Tibial nerve (tissue), 4 donors: ENCODE data around the gene HHLA2. TPM values are rescaled to one million over a fixed set of nuclear protein-coding genes. Genes with fewer than 3 reads are reported as not detected.
A peak's percentile ranks its signal among the peaks of the same experiment; 100 is the strongest.
"Not testable (repeated sequence)": the region's sequence is repeated elsewhere in the genome, so short reads cannot be mapped to it uniquely, and the experiment has no call there.

Experiments
- DNase-seq, 2 donors: peaks; one replicate each; pipeline ENCODE4 v3.0.0-alpha.2; 2019; ENCODE audit warnings: low spot score in 2 of 2
- H3K27ac ChIP-seq, 4 donors: fragments of 200-600 bp; sonication (generic) in 3 of 4; one replicate each; pipeline ENCODE4 v1.5.1; 2017 to 2019; ENCODE audit warnings: mild to moderate bottlenecking in 1 of 4
- H3K27me3 ChIP-seq, 2 donors: fragments of 200-600 bp; sonication (generic) in 1 of 2; one replicate each; pipeline versions ENCODE4 v1.5.1 to v1.6.0; 2017 to 2019
- H3K36me3 ChIP-seq, 3 donors: fragments of 200-600 bp; sonication (generic); one replicate each; pipeline ENCODE4 v1.5.1; 2018 to 2019
- H3K4me1 ChIP-seq, 4 donors: fragments of 200-600 bp; sonication (generic) in 3 of 4; one replicate each; pipeline ENCODE4 v1.5.1; 2017 to 2019
- H3K4me3 ChIP-seq, 4 donors: fragments of 200-600 bp; sonication (generic) in 3 of 4; one replicate each; pipeline ENCODE4 v1.5.1; 2017 to 2019; ENCODE audit warnings: mild to moderate bottlenecking in 1 of 4, moderate library complexity in 1 of 4
- H3K9me3 ChIP-seq, 4 donors: fragments of 200-600 bp; sonication (generic) in 3 of 4; one replicate each; pipeline ENCODE4 v1.5.1; 2017 to 2019
- CTCF ChIP-seq, 5 experiments: fragments of 200-600 bp in 3 of 5; fragments of 450-650 bp in 2 of 5; sonication (generic) in 3 of 5; IDR thresholded peaks; one replicate each; pipeline ENCODE4 v1.5.1; 2016 to 2019; ENCODE audit warnings: antibody characterized with exemption in 5 of 5, mild to moderate bottlenecking in 3 of 5, moderate library complexity in 2 of 5
- EP300 ChIP-seq, 2 donors: sonication (generic); formaldehyde crosslinking; IDR thresholded peaks; one replicate each; pipeline ENCODE4 v1.6.1; 2017; ENCODE audit warnings: antibody characterized with exemption in 2 of 2, mild to moderate bottlenecking in 1 of 2
- POLR2A ChIP-seq, 2 donors: fragments of 450-650 bp; IDR thresholded peaks; one replicate each; pipeline ENCODE4 v1.6.1; 2017; ENCODE audit warnings: antibody characterized with exemption in 2 of 2, mild to moderate bottlenecking in 2 of 2, moderate library complexity in 2 of 2
- WGBS, 2 donors: methylation state at CpG; one replicate each; pipeline ENCODE4 v1.1.5; 2018; 5-methylcytosine and 5-hydroxymethylcytosine counted together
- total RNA-seq, 4 donors: library from RNA; depleted of rRNA; stranded (reverse); fragments of >200 nt; gene quantifications; one replicate each; pipeline ENCODE4 v1.1.0, GENCODE V29; 2016

Gene HHLA2
- total RNA-seq = 1 to 10 TPM in 1 of 4 donors, under 1 TPM in 1, not detected in 2; 0.21 to 6.1 TPM

GRCh38 chr3:108296239-108296638 lies at the start of gene HHLA2:
HHLA2 (plus strand) TSS chr3:108296548; CDS start chr3:108351814, 55,266 bp downstream.
- Histone ChIP-seq H3K27ac (peak within 1 kb of the TSS in 1 of 4 donors; percentile 29), H3K4me1 (no peaks in the 10 kb centered on the region), H3K9me3 (peaks cover 0 to 5% (median 0%) of the 10 kb centered on the region in 4 donors), H3K4me3 (peak within 1 kb of the TSS in 1 of 4 donors; percentile 0), H3K27me3 (no peaks in the 10 kb centered on the region), H3K36me3 (no peaks in the 10 kb centered on the region)
- 80 to 92% methylated on average over 2 of the region's 2 CpGs for WGBS, 2 donors
- no peak for DNase-seq
- TF ChIP-seq EP300 (IDR thresholded peaks at IDR 0.05) (no peak), CTCF (IDR thresholded peaks at IDR 0.05) (no peak)

- no peak for DNase-seq
- H3K9me3 ChIP-seq = no peaks in the 10 kb centered on the region
- TF ChIP-seq EP300 (IDR thresholded peaks at IDR 0.05) (no peak), POLR2A (IDR thresholded peaks at IDR 0.05) (no peak), CTCF (IDR thresholded peaks at IDR 0.05) (no peak)
- no peaks in the 10 kb centered on the region for H3K4me1 ChIP-seq
- WGBS, 2 donors = 90 to 95% methylated on average over 2 of the region's 2 CpGs
- H3K27me3 ChIP-seq = no peaks in the 10 kb centered on the region
- H3K36me3 ChIP-seq = no peaks in the 10 kb centered on the region
- no peak overlapping the region for H3K27ac ChIP-seq
- no peak overlapping the region for H3K4me3 ChIP-seq
Observed at GRCh38 chr3:108250626-108251025, 45.7 kb upstream of the HHLA2 start.

GRCh38 chr3:108251265-108251664 lies 45.1 kb upstream of the HHLA2 start:
- no peaks in the 10 kb centered on the region for H3K36me3 ChIP-seq
- TF ChIP-seq POLR2A (IDR thresholded peaks at IDR 0.05) = no peak
- no peak for TF ChIP-seq CTCF (IDR thresholded peaks at IDR 0.05)
- TF ChIP-seq EP300 (IDR thresholded peaks at IDR 0.05) = no peak
- no peak overlapping the region for H3K4me3 ChIP-seq
- no peaks in the 10 kb centered on the region for H3K27me3 ChIP-seq
- H3K4me1 ChIP-seq = no peaks in the 10 kb centered on the region
- WGBS, 2 donors = 84 to 93% methylated on average over 4 of the region's 4 CpGs
- DNase-seq = no peak
- H3K27ac ChIP-seq = no peak overlapping the region
- no peaks in the 10 kb centered on the region for H3K9me3 ChIP-seq

- H3K4me1 ChIP-seq = no peaks in the 10 kb centered on the region
- H3K4me3 ChIP-seq = no peak overlapping the region
- TF ChIP-seq POLR2A (IDR thresholded peaks at IDR 0.05) = no peak
- TF ChIP-seq CTCF (IDR thresholded peaks at IDR 0.05) = no peak
- TF ChIP-seq EP300 (IDR thresholded peaks at IDR 0.05) = no peak
- no peak overlapping the region for H3K27ac ChIP-seq
- no peaks in the 10 kb centered on the region for H3K36me3 ChIP-seq
- 79 to 85% methylated on average over 1 of the region's 1 CpG for WGBS, 2 donors
- no peak for DNase-seq
- no peaks in the 10 kb centered on the region for H3K9me3 ChIP-seq
- no peaks in the 10 kb centered on the region for H3K27me3 ChIP-seq
Observed at GRCh38 chr3:108251844-108252243, 44.5 kb upstream of the HHLA2 start.

- H3K4me3 ChIP-seq = no peak overlapping the region
- TF ChIP-seq CTCF (IDR thresholded peaks at IDR 0.05) (no peak), EP300 (IDR thresholded peaks at IDR 0.05) (no peak), POLR2A (IDR thresholded peaks at IDR 0.05) (no peak)
Observed at GRCh38 chr3:108255131-108255530, 41.2 kb upstream of the HHLA2 start.

GRCh38 chr3:108264534-108265298 lies 31.6 kb upstream of the HHLA2 start:
- not testable (repeated sequence) for H3K36me3 ChIP-seq, H3K4me1 ChIP-seq, H3K9me3 ChIP-seq, H3K27me3 ChIP-seq, DNase-seq, H3K4me3 ChIP-seq, H3K27ac ChIP-seq
- WGBS, 2 donors = 79 to 84% methylated on average over 5 of the region's 5 CpGs

More at GRCh38 chr3:108255131-108255530, 41.2 kb upstream of the HHLA2 start:
- H3K27ac ChIP-seq = no peak overlapping the region
- no peaks in the 10 kb centered on the region for H3K9me3 ChIP-seq
- H3K27me3 ChIP-seq = no peaks in the 10 kb centered on the region
- no peak for DNase-seq
- no peaks in the 10 kb centered on the region for H3K36me3 ChIP-seq
- H3K4me1 ChIP-seq = no peaks in the 10 kb centered on the region

GRCh38 chr3:108268235-108268634 lies 28.1 kb upstream of the HHLA2 start:
- H3K36me3 ChIP-seq, H3K4me3 ChIP-seq, H3K27me3 ChIP-seq, H3K4me1 ChIP-seq, DNase-seq, H3K27ac ChIP-seq, H3K9me3 ChIP-seq: not testable (repeated sequence)
- WGBS, 2 donors = 94 to 98% methylated on average over 3 of the region's 3 CpGs
